Measurements from ENCODE around the gene CBFA2T3. TPM values are rescaled to one million over a fixed set of nuclear protein-coding genes. Genes with fewer than 3 reads are reported as not detected.

CBFA2T3 gene
- total RNA-seq, 1 donor from 2014 or later: 4.6 TPM

DNA sequence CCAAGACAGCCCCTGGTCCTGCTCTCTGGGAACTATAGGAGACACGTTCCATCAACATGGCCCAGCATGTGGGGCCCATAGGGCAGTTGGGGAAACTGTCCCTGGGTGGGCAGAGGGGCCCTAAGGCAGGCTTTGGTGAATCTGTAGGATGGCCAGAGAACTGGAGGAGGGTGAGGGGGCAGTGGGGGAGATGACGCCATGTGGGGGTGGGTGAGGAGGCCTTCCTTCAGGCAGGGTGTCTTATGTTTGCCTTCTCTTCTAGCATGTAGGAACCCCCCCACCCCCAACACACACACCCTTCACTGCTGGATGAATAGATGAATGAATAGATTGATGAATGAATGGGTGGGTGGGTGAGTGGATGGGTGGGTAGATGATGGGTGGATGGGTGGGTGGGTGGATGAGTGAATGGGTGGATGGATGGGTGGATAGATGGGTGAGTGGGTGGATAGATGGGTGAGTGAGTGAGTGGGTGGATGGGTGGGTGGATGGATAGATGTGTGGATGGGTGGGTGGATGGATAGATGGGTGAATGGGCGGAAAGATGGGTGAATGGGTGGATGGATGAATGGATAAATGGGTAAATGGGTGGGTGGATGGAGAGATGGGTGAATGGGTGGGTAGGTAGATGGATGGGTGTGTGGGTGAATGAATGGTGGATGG lies 2.5 kb upstream of the CBFA2T3 start:
- Mint-ChIP-seq H3K4me3 (no peak overlapping the region), H3K36me3 (ENCODE audit: low read depth) (no peaks in the 10 kb centered on the region), H3K9me3 (no peaks in the 10 kb centered on the region), H3K27me3 (ENCODE audit: low read depth) (no peaks in the 10 kb centered on the region), H3K27ac (ENCODE audit: unreplicated experiment) (no peak overlapping the region), H3K4me1 (no peaks in the 10 kb centered on the region)
- DNase-seq (ENCODE audit: low read depth, low spot score): no peak
- no peak for TF ChIP-seq CTCF (conservative IDR thresholded peaks at IDR 0.05)

DNA sequence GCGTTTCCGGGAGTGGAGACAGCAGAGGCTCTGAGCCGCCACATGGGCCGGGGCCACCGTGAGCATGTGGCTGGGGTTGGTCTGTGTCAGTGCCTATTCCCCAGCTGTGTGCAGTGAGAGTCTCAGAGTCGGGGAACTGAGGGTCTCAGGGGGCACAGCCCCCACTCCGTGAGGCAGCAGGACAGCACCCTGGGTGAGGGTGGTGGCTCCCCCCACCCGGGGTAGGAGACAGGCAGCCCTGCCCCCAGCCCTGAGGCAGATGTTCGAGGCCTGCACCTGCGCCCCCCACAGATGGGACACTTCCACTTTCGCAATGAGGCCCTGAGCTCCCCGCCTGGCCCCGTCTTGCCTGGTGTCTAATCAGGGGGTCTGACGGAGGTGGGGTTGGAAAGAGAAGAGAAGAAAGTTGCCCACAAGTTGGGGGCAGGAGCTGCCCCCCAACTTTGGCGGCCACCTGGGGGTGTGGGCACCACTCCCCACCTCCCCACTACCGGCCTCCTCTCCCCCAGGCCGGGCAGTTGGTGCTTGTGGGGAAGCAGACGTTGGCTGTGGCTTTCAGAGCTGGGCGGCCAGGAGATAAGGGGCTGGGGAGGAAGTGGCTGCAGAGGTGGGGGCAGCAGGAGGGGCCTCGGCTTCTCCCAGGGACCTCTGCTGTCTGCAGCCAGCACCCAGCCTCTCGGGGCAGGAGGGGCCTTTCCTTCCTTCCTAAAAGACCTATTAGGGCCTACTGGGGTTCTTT lies 1.8 kb upstream of the CBFA2T3 start:
- H3K27me3 Mint-ChIP-seq (ENCODE audit: low read depth): no peaks in the 10 kb centered on the region
- no peaks in the 10 kb centered on the region for H3K36me3 Mint-ChIP-seq (ENCODE audit: low read depth)
- H3K27ac Mint-ChIP-seq (ENCODE audit: unreplicated experiment): no peak overlapping the region
- no peaks in the 10 kb centered on the region for H3K9me3 Mint-ChIP-seq
- H3K4me3 Mint-ChIP-seq: no peak overlapping the region
- DNase-seq (ENCODE audit: low read depth, low spot score): no peak
- no peaks in the 10 kb centered on the region for H3K4me1 Mint-ChIP-seq
- no peak for TF ChIP-seq CTCF (conservative IDR thresholded peaks at IDR 0.05)

GRCh38 chr16:88977812-88978607 lies 1.0 kb upstream of the CBFA2T3 start:
- no peak for DNase-seq (ENCODE audit: low read depth, low spot score)
- no peaks in the 10 kb centered on the region for H3K9me3 Mint-ChIP-seq
- H3K36me3 Mint-ChIP-seq (ENCODE audit: low read depth): no peaks in the 10 kb centered on the region
- H3K4me3 Mint-ChIP-seq: no peak overlapping the region
- H3K27ac Mint-ChIP-seq (ENCODE audit: unreplicated experiment): no peak overlapping the region
- H3K4me1 Mint-ChIP-seq: peaks cover 4% of the 10 kb centered on the region
- H3K27me3 Mint-ChIP-seq (ENCODE audit: low read depth): no peaks in the 10 kb centered on the region
- no peak for TF ChIP-seq CTCF (conservative IDR thresholded peaks at IDR 0.05)

DNA sequence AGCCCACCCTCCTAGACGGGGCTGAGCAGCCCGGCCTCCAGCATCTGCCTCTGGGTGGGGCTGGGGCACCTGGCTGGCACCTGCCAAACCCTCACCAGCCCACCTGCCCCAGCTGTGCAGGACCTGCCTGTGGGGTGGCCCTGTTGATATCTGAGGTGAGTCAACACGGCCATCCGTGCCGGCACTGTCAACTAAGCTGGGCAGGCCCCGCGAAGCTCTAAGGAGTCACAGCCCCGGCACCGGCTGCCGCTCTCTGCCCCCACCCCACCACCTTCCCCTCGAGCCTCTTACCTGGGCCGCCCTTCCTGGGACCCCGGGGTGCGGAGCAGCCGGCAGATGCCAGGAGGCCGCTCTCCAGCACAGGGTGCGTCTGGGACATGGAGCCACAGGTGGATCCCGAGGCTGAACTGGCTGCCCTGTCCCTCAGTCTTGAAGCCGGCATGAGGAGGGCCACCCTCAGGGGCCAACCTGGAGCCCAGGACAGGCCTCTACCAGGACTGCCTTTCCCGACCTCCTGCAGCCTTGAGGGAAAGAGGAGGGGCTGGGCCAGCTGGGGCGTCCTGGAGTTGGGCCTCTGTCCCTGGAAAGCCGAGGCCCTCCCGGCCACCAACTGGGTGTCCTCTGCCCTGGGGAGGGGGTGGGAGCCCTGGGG lies 515 bp downstream of the CBFA2T3 start:
- DNase-seq (ENCODE audit: low read depth, low spot score): no peak
- Mint-ChIP-seq H3K9me3 (no peaks in the 10 kb centered on the region), H3K4me1 (peaks cover 10% of the 10 kb centered on the region), H3K27ac (ENCODE audit: unreplicated experiment) (no peak overlapping the region), H3K27me3 (ENCODE audit: low read depth) (no peaks in the 10 kb centered on the region), H3K36me3 (ENCODE audit: low read depth) (no peaks in the 10 kb centered on the region), H3K4me3 (no peak overlapping the region)
- no peak for TF ChIP-seq CTCF (conservative IDR thresholded peaks at IDR 0.05)

DNA sequence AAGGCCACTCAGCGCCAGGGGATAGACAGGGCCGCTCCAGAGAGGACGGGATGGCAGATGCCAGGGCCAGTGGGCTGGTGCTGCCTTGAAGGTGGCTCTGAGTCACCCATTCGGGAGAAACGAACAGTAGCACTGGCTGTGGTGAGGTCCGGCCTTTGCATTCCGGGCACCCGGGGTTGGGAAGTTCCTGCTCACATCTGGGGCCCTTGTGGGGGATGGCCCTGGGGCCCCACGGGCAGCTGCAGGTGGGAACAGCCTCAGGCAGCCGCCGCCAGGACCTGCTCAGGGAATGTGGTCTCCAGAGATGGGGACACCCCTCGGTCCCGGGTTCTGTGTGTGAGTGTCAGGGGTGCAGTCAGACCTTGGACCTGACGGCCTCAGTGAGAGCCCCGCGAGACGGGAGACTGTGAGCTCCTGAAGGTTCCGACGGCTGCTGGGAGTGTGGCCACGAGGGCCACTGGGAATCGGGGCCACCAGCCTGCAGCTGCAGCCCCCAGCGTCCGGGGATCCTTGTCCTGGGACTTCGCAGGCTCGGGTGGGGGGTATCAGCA lies 1.4 kb downstream of the CBFA2T3 start:
- Mint-ChIP-seq H3K9me3 (no peaks in the 10 kb centered on the region), H3K4me1 (peaks cover 10% of the 10 kb centered on the region), H3K36me3 (ENCODE audit: low read depth) (no peaks in the 10 kb centered on the region), H3K4me3 (no peak overlapping the region), H3K27me3 (ENCODE audit: low read depth) (no peaks in the 10 kb centered on the region), H3K27ac (ENCODE audit: unreplicated experiment) (peak overlapping the region; percentile 29)
- DNase-seq (ENCODE audit: low read depth, low spot score): no peak
- no peak for TF ChIP-seq CTCF (conservative IDR thresholded peaks at IDR 0.05)

All from neural crest cell (in vitro differentiated cells).